Measurements from ENCODE around the gene STT3B.
A peak's percentile ranks its signal among the peaks of the same experiment; 100 is the strongest.
"Not testable (repeated sequence)": the region's sequence is repeated elsewhere in the genome, so short reads cannot be mapped to it uniquely, and the experiment has no call there.

The STT3B gene

GRCh38 chr3:31532587-31533168, at the start of gene STT3B:
Gene STT3B (plus strand): TSS chr3:31532925. CDS start chr3:31532999, 74 bp downstream.
- no peak for DNase-seq
- in situ Hi-C loops (cut with MboI; ENCODE audit: low pct_unique_long_range_greater_than_20kb, low sequenced_read_pairs) = no loop called here

GRCh38 chr3:31483776-31484175, 48.9 kb upstream of the STT3B start:
- no peak for DNase-seq
- in situ Hi-C loops (cut with MboI; ENCODE audit: low pct_unique_long_range_greater_than_20kb, low sequenced_read_pairs) = no loop called here

GRCh38 chr3:31485196-31485595, 47.5 kb upstream of the STT3B start:
- in situ Hi-C loops (cut with MboI; ENCODE audit: low pct_unique_long_range_greater_than_20kb, low sequenced_read_pairs) = no loop called here
- DNase-seq = peak; percentile 28

- no peak for DNase-seq
- in situ Hi-C loops (cut with MboI; ENCODE audit: low pct_unique_long_range_greater_than_20kb, low sequenced_read_pairs) = no loop called here
Measured at GRCh38 chr3:31486865-31487533, 45.7 kb upstream of the STT3B start.

GRCh38 chr3:31488475-31489017, 44.2 kb upstream of the STT3B start:
- in situ Hi-C loops (cut with MboI; ENCODE audit: low pct_unique_long_range_greater_than_20kb, low sequenced_read_pairs) = no loop called here

GRCh38 chr3:31490502-31490901, 42.2 kb upstream of the STT3B start:
- no peak for DNase-seq
- in situ Hi-C loops (cut with MboI; ENCODE audit: low pct_unique_long_range_greater_than_20kb, low sequenced_read_pairs) = no loop called here

More at GRCh38 chr3:31488475-31489017, 44.2 kb upstream of the STT3B start:
- no peak for DNase-seq

- in situ Hi-C loops (cut with MboI; ENCODE audit: low pct_unique_long_range_greater_than_20kb, low sequenced_read_pairs) = no loop called here
Measured at GRCh38 chr3:31491660-31492059, 41.1 kb upstream of the STT3B start.

GRCh38 chr3:31493149-31493548, 39.6 kb upstream of the STT3B start:
- in situ Hi-C loops (cut with MboI; ENCODE audit: low pct_unique_long_range_greater_than_20kb, low sequenced_read_pairs) = no loop called here
- DNase-seq = no peak

More at GRCh38 chr3:31491660-31492059, 41.1 kb upstream of the STT3B start:
- DNase-seq = no peak

GRCh38 chr3:31495971-31496665, 36.6 kb upstream of the STT3B start:
- in situ Hi-C loops (cut with MboI; ENCODE audit: low pct_unique_long_range_greater_than_20kb, low sequenced_read_pairs) = no loop called here

GRCh38 chr3:31498791-31499190, 33.9 kb upstream of the STT3B start:
- in situ Hi-C loops (cut with MboI; ENCODE audit: low pct_unique_long_range_greater_than_20kb, low sequenced_read_pairs) = no loop called here

More at GRCh38 chr3:31495971-31496665, 36.6 kb upstream of the STT3B start:
- DNase-seq = no peak

GRCh38 chr3:31499281-31499680, 33.4 kb upstream of the STT3B start:
- in situ Hi-C loops (cut with MboI; ENCODE audit: low pct_unique_long_range_greater_than_20kb, low sequenced_read_pairs) = no loop called here
- no peak for DNase-seq

More at GRCh38 chr3:31498791-31499190, 33.9 kb upstream of the STT3B start:
- no peak for DNase-seq

GRCh38 chr3:31502803-31503221, 29.9 kb upstream of the STT3B start:
- in situ Hi-C loops (cut with MboI; ENCODE audit: low pct_unique_long_range_greater_than_20kb, low sequenced_read_pairs) = no loop called here
- DNase-seq = no peak

GRCh38 chr3:31503456-31503855, 29.3 kb upstream of the STT3B start:
- no peak for DNase-seq
- in situ Hi-C loops (cut with MboI; ENCODE audit: low pct_unique_long_range_greater_than_20kb, low sequenced_read_pairs) = no loop called here

- in situ Hi-C loops (cut with MboI; ENCODE audit: low pct_unique_long_range_greater_than_20kb, low sequenced_read_pairs) = no loop called here
- DNase-seq = no peak
Measured at GRCh38 chr3:31504230-31504629, 28.5 kb upstream of the STT3B start.

- in situ Hi-C loops (cut with MboI; ENCODE audit: low pct_unique_long_range_greater_than_20kb, low sequenced_read_pairs) = no loop called here
- DNase-seq = peak; percentile 26
Measured at GRCh38 chr3:31505371-31506048, 27.2 kb upstream of the STT3B start.

GRCh38 chr3:31506515-31506914, 26.2 kb upstream of the STT3B start:
- in situ Hi-C loops (cut with MboI; ENCODE audit: low pct_unique_long_range_greater_than_20kb, low sequenced_read_pairs); DNase-seq: not testable (repeated sequence)

- in situ Hi-C loops (cut with MboI; ENCODE audit: low pct_unique_long_range_greater_than_20kb, low sequenced_read_pairs) = no loop called here
- DNase-seq = no peak
Measured at GRCh38 chr3:31508452-31509146, 24.1 kb upstream of the STT3B start.

- no peak for DNase-seq
- in situ Hi-C loops (cut with MboI; ENCODE audit: low pct_unique_long_range_greater_than_20kb, low sequenced_read_pairs) = no loop called here
Measured at GRCh38 chr3:31509147-31509728, 23.5 kb upstream of the STT3B start.

- DNase-seq = no peak
- in situ Hi-C loops (cut with MboI; ENCODE audit: low pct_unique_long_range_greater_than_20kb, low sequenced_read_pairs) = no loop called here
Measured at GRCh38 chr3:31514570-31514969, 18.2 kb upstream of the STT3B start.
